MM.1S (cell line): Measurements from ENCODE around the gene TMC4.

Source experiments
- EZH2 ChIP-seq: fragments of 300-600 bp; sonication (generic); optimal IDR thresholded peaks from 2 replicates; pipeline ENCODE3; 2017; ENCODE audit warnings: low read depth, mild to moderate bottlenecking, antibody characterized with exemption, low read length, mixed read lengths
- TF ChIP-seq, protein P1 (sequence below): fragments of 300-600 bp; sonication (generic); IDR thresholded peaks from 2 replicates; pipeline ENCODE4 v1.5.1; 2016; ENCODE audit warnings: antibody characterized with exemption, low read length, mixed read lengths

DNA sequence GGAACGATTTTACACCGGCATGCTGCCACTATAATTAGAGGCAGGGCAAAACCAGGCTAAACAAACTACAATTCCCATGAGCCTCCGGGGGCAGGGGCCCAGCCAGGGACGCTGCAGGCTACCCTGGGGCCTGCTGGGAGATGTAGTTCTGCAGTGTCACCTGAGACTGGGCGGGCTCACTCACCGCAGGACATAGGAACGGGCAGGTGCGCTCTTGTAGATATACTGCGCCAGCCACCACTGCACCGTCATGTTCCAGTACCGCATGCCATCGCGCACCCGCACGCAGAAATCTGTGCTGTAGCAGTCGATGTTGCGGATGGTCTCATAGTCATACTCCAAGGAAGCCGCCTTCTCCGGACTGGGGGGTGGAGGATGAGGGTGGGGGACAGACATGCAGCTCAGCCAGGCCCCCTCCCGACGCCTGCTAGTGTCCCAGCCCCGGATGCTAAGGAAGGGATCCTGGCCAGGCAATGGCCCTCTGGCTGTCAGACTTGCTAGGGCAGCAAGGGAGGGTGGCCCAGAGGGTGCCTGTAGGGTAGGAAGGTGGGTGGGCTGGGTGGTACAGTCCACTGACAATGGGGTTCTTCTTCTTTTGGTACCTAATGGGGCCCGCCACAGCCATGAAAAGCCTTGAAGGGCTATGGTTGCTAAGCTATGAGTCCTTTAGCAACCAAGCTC lies 5.8 kb upstream of the TMC4 start:
- TF ChIP-seq, protein P1, sequence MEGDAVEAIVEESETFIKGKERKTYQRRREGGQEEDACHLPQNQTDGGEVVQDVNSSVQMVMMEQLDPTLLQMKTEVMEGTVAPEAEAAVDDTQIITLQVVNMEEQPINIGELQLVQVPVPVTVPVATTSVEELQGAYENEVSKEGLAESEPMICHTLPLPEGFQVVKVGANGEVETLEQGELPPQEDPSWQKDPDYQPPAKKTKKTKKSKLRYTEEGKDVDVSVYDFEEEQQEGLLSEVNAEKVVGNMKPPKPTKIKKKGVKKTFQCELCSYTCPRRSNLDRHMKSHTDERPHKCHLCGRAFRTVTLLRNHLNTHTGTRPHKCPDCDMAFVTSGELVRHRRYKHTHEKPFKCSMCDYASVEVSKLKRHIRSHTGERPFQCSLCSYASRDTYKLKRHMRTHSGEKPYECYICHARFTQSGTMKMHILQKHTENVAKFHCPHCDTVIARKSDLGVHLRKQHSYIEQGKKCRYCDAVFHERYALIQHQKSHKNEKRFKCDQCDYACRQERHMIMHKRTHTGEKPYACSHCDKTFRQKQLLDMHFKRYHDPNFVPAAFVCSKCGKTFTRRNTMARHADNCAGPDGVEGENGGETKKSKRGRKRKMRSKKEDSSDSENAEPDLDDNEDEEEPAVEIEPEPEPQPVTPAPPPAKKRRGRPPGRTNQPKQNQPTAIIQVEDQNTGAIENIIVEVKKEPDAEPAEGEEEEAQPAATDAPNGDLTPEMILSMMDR: no peak
- no peak for TF ChIP-seq EZH2
